GM10248 (cell line): ENCODE results near the gene KCNN2.

Experiments
- CTCF ChIA-PET: fragments of 300-600 bp; sonication (Branson Sonifier 250); formaldehyde crosslinking; extraction: SDS; loops from one replicate; lab custom pipeline; 2021; ENCODE audit warnings: antibody characterized with exemption; lab: Yijun Ruan, JAX
- POLR2A ChIA-PET: fragments of 350-650 bp; sonication (Branson Sonifier 250); formaldehyde crosslinking; extraction: SDS; loops from one replicate; lab custom pipeline; 2020; ENCODE audit warnings: antibody characterized with exemption; lab: Yijun Ruan, JAX
- DNase-seq: peaks from one replicate; pipeline ENCODE4 v3.0.0; 2012; ENCODE audit errors: extremely low spot score
- TF ChIP-seq, protein P1 (sequence below): IDR thresholded peaks from 2 replicates; pipeline ENCODE4 v1.5.1; 2012; ENCODE audit warnings: mild to moderate bottlenecking, low read depth; ENCODE audit errors: extremely low read depth, missing control alignments, control extremely low read depth

KCNN2 gene

DNA sequence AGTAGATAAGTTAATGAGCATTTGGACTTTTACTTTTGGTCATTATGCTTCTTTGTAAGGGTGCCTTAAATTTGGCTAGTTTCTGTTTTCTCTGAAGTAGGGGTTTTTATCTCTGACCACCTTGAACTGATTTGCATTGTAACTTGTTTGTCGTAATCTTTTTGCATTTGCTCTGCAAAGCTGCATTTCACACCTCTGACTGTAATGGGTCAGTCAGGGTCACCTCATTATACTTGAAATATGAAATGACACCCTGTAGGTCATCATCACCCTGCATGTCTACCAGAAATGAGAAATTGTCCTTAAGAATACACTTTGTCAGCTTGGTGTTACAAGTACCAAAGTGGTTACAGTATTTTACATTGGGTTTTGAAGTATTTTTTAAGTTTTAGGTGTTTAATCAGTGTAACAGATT, 74.0 kb downstream of the KCNN2 start:
- no peak for DNase-seq
- ChIA-PET POLR2A (no interaction called here), CTCF (interaction anchor here (1.4 to 2.3 kb wide), 4 partner anchors 8 to 16 kb away, joined by 3 to 17 read pairs (median 5); no protein-coding TSS in a partner anchor)
- TF ChIP-seq, protein P1, sequence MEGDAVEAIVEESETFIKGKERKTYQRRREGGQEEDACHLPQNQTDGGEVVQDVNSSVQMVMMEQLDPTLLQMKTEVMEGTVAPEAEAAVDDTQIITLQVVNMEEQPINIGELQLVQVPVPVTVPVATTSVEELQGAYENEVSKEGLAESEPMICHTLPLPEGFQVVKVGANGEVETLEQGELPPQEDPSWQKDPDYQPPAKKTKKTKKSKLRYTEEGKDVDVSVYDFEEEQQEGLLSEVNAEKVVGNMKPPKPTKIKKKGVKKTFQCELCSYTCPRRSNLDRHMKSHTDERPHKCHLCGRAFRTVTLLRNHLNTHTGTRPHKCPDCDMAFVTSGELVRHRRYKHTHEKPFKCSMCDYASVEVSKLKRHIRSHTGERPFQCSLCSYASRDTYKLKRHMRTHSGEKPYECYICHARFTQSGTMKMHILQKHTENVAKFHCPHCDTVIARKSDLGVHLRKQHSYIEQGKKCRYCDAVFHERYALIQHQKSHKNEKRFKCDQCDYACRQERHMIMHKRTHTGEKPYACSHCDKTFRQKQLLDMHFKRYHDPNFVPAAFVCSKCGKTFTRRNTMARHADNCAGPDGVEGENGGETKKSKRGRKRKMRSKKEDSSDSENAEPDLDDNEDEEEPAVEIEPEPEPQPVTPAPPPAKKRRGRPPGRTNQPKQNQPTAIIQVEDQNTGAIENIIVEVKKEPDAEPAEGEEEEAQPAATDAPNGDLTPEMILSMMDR: no peak

DNA sequence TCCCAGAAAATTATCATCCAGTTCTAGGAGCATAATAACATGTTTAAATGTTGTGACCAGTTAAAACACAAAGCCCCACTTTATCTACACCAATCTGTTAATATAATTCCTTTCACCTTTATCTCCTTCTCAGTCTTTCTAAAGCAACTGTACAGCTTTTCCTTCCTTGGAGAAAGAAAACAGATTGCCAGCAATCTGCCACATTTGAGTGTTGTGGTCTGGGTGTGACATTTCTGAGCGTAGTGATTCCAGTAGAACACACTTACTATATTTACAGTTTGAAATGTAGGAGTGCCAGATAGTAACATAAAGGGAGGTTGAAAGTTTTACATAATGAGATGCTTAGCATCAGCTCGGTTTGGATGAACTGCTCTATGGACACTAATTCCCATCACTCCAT, 76.1 kb downstream of the KCNN2 start:
- CTCF ChIA-PET: interaction anchor here (1.7 to 2.3 kb wide), 3 partner anchors 9 to 18 kb away, joined by 4 to 17 read pairs (median 6); no protein-coding TSS in a partner anchor
- TF ChIP-seq, protein P1: no peak
- no peak for DNase-seq
- POLR2A ChIA-PET: no interaction called here

DNA sequence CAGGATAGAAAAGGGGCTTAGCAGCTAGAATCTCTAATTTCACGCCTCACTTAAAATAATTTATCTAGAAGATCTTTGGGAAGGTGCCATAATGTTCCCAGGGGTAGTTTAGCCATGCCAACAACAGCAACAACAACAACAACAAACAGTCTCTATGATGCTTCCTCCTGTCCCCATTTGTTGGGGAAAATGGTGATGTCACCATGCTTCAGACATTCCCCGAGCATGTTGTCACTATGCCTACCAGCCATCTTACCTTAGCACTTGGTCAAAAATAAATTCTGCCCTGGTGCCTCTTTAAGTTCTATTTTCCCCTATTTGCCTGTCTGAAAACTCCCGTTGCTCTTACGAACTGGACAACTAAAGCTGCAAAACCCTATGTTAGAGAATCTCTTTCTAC, 76.6 kb downstream of the KCNN2 start:
- TF ChIP-seq, protein P1: no peak
- ChIA-PET CTCF (interaction anchor here (2.3 to 4.4 kb wide), 2 partner anchors 11 to 12 kb away, joined by 17 to 30 read pairs; no protein-coding TSS in a partner anchor), POLR2A (no interaction called here)
- no peak for DNase-seq

DNA sequence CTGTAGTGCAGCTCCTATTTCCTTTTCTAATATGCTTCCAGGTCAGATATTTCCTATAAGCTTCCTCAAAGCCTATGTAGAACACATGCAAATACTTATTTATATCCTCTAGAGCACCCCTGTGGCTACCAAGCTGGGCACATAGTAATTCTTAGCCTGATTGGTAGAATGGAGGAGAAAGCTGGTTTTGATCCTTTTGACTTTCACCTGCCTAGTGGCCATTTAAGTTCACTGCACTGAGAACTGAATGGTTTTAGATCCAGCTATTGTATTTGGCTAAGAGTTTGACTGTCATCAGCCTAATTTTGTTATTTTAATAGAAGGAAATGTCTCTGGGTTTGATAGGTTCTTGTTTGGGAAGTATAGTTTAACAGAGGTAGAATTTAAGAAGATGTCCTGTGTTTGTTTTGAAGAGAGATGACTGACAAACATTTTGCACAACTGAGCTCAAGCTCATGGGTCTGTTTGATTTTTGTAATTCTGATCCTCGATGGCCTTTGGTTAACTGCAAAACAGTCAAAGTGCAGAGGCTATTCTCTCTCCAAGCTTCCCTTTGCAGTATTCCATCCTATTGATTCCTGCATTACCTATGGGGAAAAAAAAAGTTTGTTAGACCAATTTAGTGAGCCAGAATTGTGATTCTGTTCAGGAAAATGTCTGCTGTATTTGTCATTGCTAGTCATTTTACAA, 85.4 kb downstream of the KCNN2 start:
- DNase-seq: no peak
- TF ChIP-seq, protein P1: peak; percentile 27
- POLR2A ChIA-PET: interaction anchor here (0.6 kb wide), 1 partner anchor 201 kb away, joined by 3 read pairs; no protein-coding TSS in a partner anchor
- CTCF ChIA-PET: interaction anchor here (0.7 to 7.5 kb wide), 12 partner anchors 10 to 1068 kb away, joined by 3 to 80 read pairs (median 5); partner anchors contain the start of gene KCNN2

DNA sequence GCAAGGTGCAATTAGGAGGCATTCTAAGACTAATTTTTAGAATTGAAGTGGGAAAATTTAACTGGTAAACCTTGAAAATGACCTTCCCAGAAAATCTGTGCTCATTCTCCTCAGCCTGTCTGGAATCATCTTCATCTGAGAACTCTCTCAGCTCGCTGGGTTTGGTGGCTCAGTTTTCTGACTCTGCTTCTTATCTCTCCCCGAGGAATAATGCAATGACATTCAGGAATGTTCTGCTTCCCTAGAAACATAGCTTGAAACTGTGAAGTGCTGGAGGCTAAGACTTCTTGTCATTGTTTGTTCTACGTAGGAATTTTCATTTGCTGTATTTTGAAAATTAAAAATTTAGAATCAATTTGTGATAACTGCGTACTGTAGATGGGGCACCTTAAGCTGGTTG, 86.6 kb downstream of the KCNN2 start:
- CTCF ChIA-PET: interaction anchor here (1.1 to 7.5 kb wide), 16 partner anchors 8 to 836 kb away, joined by 3 to 80 read pairs (median 10); partner anchors contain the start of gene KCNN2
- no peak for DNase-seq
- TF ChIP-seq, protein P1: no peak
- POLR2A ChIA-PET: no interaction called here

DNA sequence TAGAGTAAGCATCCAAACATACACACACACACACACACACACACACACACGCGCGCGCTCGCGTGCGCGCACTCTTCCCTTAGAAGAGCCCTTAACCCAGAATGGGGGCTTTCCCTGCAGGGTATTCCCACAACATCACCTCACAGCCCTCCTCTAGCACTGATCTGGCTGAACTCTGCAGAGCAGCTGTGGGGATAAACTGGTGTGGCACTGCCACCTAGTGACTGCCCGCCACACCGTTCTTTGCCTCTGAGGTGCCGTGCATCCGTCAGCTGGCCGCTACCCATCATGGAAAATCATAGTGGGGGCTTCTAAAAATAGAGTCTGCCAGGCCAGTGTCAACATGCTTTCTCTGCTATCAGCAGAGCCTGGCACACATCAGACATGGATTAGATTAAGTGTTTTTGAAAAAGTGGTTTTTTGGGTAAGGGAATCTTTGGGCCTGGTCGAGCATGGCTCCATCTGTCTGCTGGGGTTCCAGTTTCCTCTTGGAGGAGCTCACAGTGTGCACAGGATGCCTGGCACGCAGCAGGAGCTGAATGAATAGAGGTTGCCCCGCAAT, 88.1 kb downstream of the KCNN2 start:
- POLR2A ChIA-PET: no interaction called here
- TF ChIP-seq, protein P1: peak; percentile 96
- CTCF ChIA-PET: interaction anchor here (0.7 to 7.5 kb wide), 35 partner anchors 9 to 858 kb away, joined by 3 to 80 read pairs (median 5); partner anchors contain the start of gene KCNN2
- DNase-seq: peak; percentile 74
